Liver (tissue), 9 donors: ENCODE data around the gene MYO15B. TPM values are rescaled to one million over a fixed set of nuclear protein-coding genes. Genes with fewer than 3 reads are reported as not detected.

Experiments
- DNase-seq: peaks from one replicate; pipeline ENCODE4 v3.0.0-alpha.2; 2017; ENCODE audit warnings: low spot score
- H3K27ac ChIP-seq, 2 donors: one replicate each; pipeline ENCODE4 v1.7.0; 2013; ENCODE audit warnings: inconsistent platforms in 2 of 2, low read length in 2 of 2, control low read depth in 1 of 2, low read depth in 1 of 2, mild to moderate bottlenecking in 1 of 2
- H3K27me3 ChIP-seq, 4 donors: one replicate each; pipeline versions ENCODE4 v1.6.1 to v1.7.0; 2013; ENCODE audit warnings: low read length in 3 of 4, inconsistent platforms in 1 of 4, mild to moderate bottlenecking in 1 of 4, moderate library complexity in 1 of 4; ENCODE audit not compliant: control insufficient read depth in 4 of 4, insufficient read depth in 4 of 4
- H3K36me3 ChIP-seq, 4 donors: one replicate each; pipeline versions ENCODE4 v1.6.1 to v1.7.0; 2013; ENCODE audit warnings: low read length in 3 of 4, mild to moderate bottlenecking in 3 of 4, low read depth in 1 of 4, moderate library complexity in 1 of 4; ENCODE audit not compliant: control insufficient read depth in 4 of 4, insufficient read depth in 3 of 4
- H3K4me1 ChIP-seq, 4 donors: one replicate each; pipeline versions ENCODE4 v1.6.1 to v1.7.0; 2013; ENCODE audit warnings: low read length in 3 of 4, mild to moderate bottlenecking in 3 of 4, moderate library complexity in 1 of 4; ENCODE audit not compliant: control insufficient read depth in 4 of 4, insufficient read depth in 4 of 4
- H3K4me3 ChIP-seq, 3 donors: one replicate each; pipeline versions ENCODE4 v1.6.1 to v1.7.0; 2013; ENCODE audit warnings: low read length in 3 of 3, control low read depth in 1 of 3, low read depth in 1 of 3, mild to moderate bottlenecking in 1 of 3
- H3K9ac ChIP-seq, 2 donors: one replicate each; pipeline ENCODE4 v1.7.0; 2013; ENCODE audit warnings: low read length in 2 of 2, mild to moderate bottlenecking in 2 of 2, moderate library complexity in 2 of 2, control low read depth in 1 of 2, low read depth in 1 of 2
- H3K9me3 ChIP-seq, 4 donors: one replicate each; pipeline versions ENCODE4 v1.6.1 to v1.7.0; 2013; ENCODE audit warnings: low read length in 3 of 4; ENCODE audit not compliant: control insufficient read depth in 4 of 4
- GABPA ChIP-seq, 2 donors: IDR thresholded peaks in 1 of 2; conservative IDR thresholded peaks in 1 of 2; 2 replicates each; pipeline ENCODE4 v1.6.1; 2016; ENCODE audit warnings: antibody characterized with exemption in 2 of 2, mild to moderate bottlenecking in 1 of 2, moderate library complexity in 1 of 2
- HNF4A ChIP-seq, 2 donors: conservative IDR thresholded peaks; 2 replicates each; pipeline ENCODE4 v1.6.1; 2016; ENCODE audit warnings: antibody characterized with exemption in 2 of 2, mild to moderate bottlenecking in 2 of 2
- NR2F2 ChIP-seq: IDR thresholded peaks from 2 replicates; pipeline ENCODE4 v1.6.1; 2016; ENCODE audit warnings: antibody characterized with exemption
- RAD21 ChIP-seq, 2 donors: IDR thresholded peaks; 2 replicates each; pipeline ENCODE4 v1.6.1; 2016; ENCODE audit warnings: antibody characterized with exemption in 2 of 2, mild to moderate bottlenecking in 2 of 2
- RXRA ChIP-seq, 2 donors: IDR thresholded peaks; 2 replicates each; pipeline ENCODE4 v1.6.1; 2017 to 2018; ENCODE audit warnings: antibody characterized with exemption in 2 of 2, mild to moderate bottlenecking in 1 of 2
- WGBS: extraction: QIAGEN DNeasy Blood & Tissue Kit; methylation state at CpG from one replicate; pipeline ENCODE4 v1.1.7; 2013; 5-methylcytosine and 5-hydroxymethylcytosine counted together
- polyA plus RNA-seq, 2 donors: library from polyadenylated mRNA; stranded (reverse) in 1 of 2; unstranded in 1 of 2; fragments of 200-250 nt in 1 of 2; fragments of >200 nt in 1 of 2; fragmentation: Nextera tagmentation in 1 of 2; extraction: Ambion mirVana in 1 of 2; gene quantifications; one replicate each; pipeline versions ENCODE4 v1.2.1 to v1.2.3, GENCODE V29; 2013 to 2015
- total RNA-seq, 2 donors: library from RNA; depleted of rRNA; stranded (reverse); fragments of >200 nt; gene quantifications; one replicate each; pipeline ENCODE4 v1.2.3, GENCODE V29; 2014
- TF ChIP-seq, protein P1 (sequence below): IDR thresholded peaks from 2 replicates; pipeline ENCODE4 v1.6.1; 2016; ENCODE audit warnings: antibody characterized with exemption
- TF ChIP-seq, protein P2 (sequence below): IDR thresholded peaks from 2 replicates; pipeline ENCODE4 v1.6.1; 2016; ENCODE audit warnings: antibody characterized with exemption, mild to moderate bottlenecking
- TF ChIP-seq, protein P3 (sequence below): IDR thresholded peaks from 2 replicates; pipeline ENCODE4 v1.6.1; 2016; ENCODE audit warnings: antibody characterized with exemption
- donor health status: healthy.
- donor health status: healthy.
- donor health status: healthy.
- donor health status: healthy.
- donor health status: healthy.

Gene MYO15B
- total and polyA plus RNA-seq, 4 donors, result 13.3 to 34.4 (median 18.0) TPM

DNA sequence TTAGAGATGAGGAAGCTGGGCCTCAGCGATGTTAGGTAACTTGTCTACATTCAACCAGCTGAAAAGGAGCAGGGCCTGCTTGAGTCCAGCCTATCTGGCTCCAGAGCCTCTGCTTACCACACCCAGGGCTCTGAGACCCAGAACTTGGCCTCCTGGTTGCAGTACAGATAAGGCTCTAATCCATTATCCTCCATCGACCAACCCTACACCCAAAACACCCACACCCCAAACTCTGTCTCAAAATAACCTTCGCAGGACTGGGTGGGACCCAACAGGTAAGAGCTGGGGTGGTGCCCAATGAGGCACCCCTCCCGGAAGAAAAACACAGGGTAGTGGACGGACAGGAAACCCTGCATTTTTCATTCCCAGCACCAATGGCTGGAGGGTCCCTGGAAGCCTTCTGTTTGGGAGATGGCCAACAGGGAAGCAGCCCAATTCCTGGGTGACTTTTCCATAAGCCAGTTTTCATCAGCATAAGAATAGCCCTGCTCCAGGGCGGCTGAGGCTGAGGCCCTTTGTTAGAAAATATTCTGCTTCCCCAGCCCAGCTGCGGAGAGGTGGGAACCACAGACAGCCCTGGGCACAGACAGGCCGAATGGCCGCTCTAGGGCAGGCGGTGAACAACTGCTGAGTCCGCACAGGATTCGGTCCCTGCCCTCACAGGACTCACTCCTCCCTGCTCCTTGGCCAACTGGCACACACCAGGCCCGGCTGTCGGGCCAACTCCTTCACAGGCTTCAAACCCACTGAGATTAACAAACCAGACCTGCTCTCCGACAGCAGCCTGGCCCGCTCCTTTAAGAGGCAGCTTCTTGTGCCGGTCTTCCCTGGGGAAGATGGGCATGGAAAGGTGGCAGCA, 55.4 kb downstream of the MYO15B start:
- peak; percentile 69 for DNase-seq
- 96% methylated on average over 17 of the region's 17 CpGs for WGBS
- no peaks in the 10 kb centered on the region for H3K27me3 ChIP-seq
- no peak for TF ChIP-seq RXRA (IDR thresholded peaks at IDR 0.05)
- no peak overlapping the region for H3K27ac ChIP-seq
- peaks cover 6 to 17% (median 11%) of the 10 kb centered on the region in 4 donors for H3K4me1 ChIP-seq
- no peaks in the 10 kb centered on the region for H3K9me3 ChIP-seq
- H3K9ac ChIP-seq, result no peak overlapping the region
- peaks cover 0 to 9% (median 2%) of the 10 kb centered on the region in 4 donors for H3K36me3 ChIP-seq
- H3K4me3 ChIP-seq, result no peak overlapping the region

DNA sequence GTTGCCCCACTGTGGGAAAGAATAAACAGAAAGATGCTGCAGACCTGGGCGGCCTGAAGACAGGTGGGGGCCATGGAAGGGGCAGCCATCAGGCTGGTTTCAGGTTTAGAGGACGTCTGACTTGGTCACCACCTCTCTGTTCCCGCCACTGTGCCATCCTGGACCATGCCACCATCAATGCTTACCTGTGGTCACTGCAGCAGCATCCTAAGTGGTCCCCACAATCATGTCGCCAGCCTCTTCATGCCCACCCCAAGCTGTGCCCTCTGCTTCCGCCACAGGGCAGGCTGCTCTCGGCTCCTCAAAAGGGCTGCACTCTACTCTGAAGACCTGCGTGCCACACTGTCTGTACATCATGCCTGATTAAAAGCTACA, 56.0 kb downstream of the MYO15B start:
- Histone ChIP-seq H3K4me1 (peaks cover 6 to 17% (median 11%) of the 10 kb centered on the region in 4 donors), H3K27me3 (no peaks in the 10 kb centered on the region), H3K9ac (no peak overlapping the region), H3K4me3 (no peak overlapping the region), H3K27ac (no peak overlapping the region), H3K36me3 (peaks cover 0 to 8% (median 2%) of the 10 kb centered on the region in 4 donors), H3K9me3 (no peaks in the 10 kb centered on the region)
- 95% methylated on average over 7 of the region's 7 CpGs for WGBS
- no peak for DNase-seq
- TF ChIP-seq NR2F2 (no peak), RAD21 (IDR thresholded peaks at IDR 0.05) (no peak)
- TF ChIP-seq, protein P1, sequence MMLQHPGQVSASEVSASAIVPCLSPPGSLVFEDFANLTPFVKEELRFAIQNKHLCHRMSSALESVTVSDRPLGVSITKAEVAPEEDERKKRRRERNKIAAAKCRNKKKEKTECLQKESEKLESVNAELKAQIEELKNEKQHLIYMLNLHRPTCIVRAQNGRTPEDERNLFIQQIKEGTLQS, result no peak
- TF ChIP-seq, protein P2, sequence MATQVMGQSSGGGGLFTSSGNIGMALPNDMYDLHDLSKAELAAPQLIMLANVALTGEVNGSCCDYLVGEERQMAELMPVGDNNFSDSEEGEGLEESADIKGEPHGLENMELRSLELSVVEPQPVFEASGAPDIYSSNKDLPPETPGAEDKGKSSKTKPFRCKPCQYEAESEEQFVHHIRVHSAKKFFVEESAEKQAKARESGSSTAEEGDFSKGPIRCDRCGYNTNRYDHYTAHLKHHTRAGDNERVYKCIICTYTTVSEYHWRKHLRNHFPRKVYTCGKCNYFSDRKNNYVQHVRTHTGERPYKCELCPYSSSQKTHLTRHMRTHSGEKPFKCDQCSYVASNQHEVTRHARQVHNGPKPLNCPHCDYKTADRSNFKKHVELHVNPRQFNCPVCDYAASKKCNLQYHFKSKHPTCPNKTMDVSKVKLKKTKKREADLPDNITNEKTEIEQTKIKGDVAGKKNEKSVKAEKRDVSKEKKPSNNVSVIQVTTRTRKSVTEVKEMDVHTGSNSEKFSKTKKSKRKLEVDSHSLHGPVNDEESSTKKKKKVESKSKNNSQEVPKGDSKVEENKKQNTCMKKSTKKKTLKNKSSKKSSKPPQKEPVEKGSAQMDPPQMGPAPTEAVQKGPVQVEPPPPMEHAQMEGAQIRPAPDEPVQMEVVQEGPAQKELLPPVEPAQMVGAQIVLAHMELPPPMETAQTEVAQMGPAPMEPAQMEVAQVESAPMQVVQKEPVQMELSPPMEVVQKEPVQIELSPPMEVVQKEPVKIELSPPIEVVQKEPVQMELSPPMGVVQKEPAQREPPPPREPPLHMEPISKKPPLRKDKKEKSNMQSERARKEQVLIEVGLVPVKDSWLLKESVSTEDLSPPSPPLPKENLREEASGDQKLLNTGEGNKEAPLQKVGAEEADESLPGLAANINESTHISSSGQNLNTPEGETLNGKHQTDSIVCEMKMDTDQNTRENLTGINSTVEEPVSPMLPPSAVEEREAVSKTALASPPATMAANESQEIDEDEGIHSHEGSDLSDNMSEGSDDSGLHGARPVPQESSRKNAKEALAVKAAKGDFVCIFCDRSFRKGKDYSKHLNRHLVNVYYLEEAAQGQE, result no peak
- TF ChIP-seq, protein P3, sequence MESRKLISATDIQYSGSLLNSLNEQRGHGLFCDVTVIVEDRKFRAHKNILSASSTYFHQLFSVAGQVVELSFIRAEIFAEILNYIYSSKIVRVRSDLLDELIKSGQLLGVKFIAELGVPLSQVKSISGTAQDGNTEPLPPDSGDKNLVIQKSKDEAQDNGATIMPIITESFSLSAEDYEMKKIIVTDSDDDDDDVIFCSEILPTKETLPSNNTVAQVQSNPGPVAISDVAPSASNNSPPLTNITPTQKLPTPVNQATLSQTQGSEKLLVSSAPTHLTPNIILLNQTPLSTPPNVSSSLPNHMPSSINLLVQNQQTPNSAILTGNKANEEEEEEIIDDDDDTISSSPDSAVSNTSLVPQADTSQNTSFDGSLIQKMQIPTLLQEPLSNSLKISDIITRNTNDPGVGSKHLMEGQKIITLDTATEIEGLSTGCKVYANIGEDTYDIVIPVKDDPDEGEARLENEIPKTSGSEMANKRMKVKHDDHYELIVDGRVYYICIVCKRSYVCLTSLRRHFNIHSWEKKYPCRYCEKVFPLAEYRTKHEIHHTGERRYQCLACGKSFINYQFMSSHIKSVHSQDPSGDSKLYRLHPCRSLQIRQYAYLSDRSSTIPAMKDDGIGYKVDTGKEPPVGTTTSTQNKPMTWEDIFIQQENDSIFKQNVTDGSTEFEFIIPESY, result no peak

DNA sequence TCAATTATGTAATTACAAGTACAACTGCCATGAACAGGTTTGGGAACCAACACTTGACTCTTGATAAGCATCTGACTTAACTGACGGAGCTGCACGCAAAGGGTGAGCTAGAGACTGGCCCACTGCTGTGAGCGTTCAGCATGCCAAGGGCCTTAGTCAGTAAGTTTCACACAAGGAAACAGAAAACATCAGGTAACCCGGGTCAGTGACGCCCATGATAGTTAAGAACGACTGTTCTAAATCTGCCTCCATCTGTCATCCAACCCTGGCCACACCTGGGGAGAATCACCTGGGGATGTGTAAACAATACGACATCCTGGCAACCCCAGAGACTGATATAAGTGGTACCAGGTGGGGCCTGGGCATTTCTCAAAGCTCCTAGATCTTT, 57.9 kb downstream of the MYO15B start:
- Histone ChIP-seq H3K9me3 (no peaks in the 10 kb centered on the region), H3K27me3 (no peaks in the 10 kb centered on the region), H3K27ac (peak overlapping the region; percentile 81 to 90), H3K4me1 (peaks cover 6 to 17% (median 11%) of the 10 kb centered on the region in 4 donors), H3K4me3 (no peak overlapping the region), H3K9ac (no peak overlapping the region), H3K36me3 (peaks cover 4 to 20% (median 10%) of the 10 kb centered on the region in 4 donors)
- no peak for DNase-seq
- TF ChIP-seq GABPA (IDR thresholded peaks at IDR 0.05 in 1 of 2, conservative IDR thresholded peaks at IDR 0.05 in 1 of 2) (no peak), RXRA (IDR thresholded peaks at IDR 0.05) (no peak), NR2F2 (no peak), HNF4A (conservative IDR thresholded peaks at IDR 0.05) (no peak), RAD21 (IDR thresholded peaks at IDR 0.05) (no peak)
- 82% methylated on average over 7 of the region's 7 CpGs for WGBS
